K562 (cell line): ENCODE measurements around the gene TMPRSS9. TPM values are rescaled to one million over a fixed set of nuclear protein-coding genes. Genes with fewer than 3 reads are reported as not detected.
A peak's percentile ranks its signal among the peaks of the same experiment; 100 is the strongest.

Experiments
- AFF1 ChIP-seq, 2 experiments: fragments of 450-650 bp; IDR thresholded peaks; 2 replicates each; pipeline ENCODE4 v1.6.1; 2018; ENCODE audit warnings: mild to moderate bottlenecking in 2 of 2, low read depth in 1 of 2; ENCODE audit not compliant: partially characterized antibody in 2 of 2
- ARNT ChIP-seq, 2 experiments: fragments of 450-650 bp; IDR thresholded peaks; 2 replicates each; pipeline ENCODE4 v1.6.1; 2016; ENCODE audit warnings: mild to moderate bottlenecking in 1 of 2
- CHCHD3 ChIP-seq: fragments of 250-450 bp; sonication (Bioruptor Pico); IDR thresholded peaks from 2 replicates; pipeline ENCODE4 v2.1.2; 2022; ENCODE audit warnings: mild to moderate bottlenecking
- DLX4 ChIP-seq: fragments of 250-450 bp; sonication (Bioruptor Pico); IDR thresholded peaks from 2 replicates; pipeline ENCODE4 v1.6.1; 2021; ENCODE audit warnings: mild to moderate bottlenecking
- GATAD2A ChIP-seq: fragments of 450-650 bp; IDR thresholded peaks from 2 replicates; pipeline ENCODE4 v1.6.1; 2017
- HDAC3 ChIP-seq: fragments of 450-650 bp; IDR thresholded peaks from 2 replicates; pipeline ENCODE4 v1.6.1; 2018; ENCODE audit warnings: borderline replicate concordance, mild to moderate bottlenecking, moderate library complexity; ENCODE audit not compliant: partially characterized antibody
- KLF10 ChIP-seq: fragments of 250-450 bp; sonication (Bioruptor Pico); IDR thresholded peaks from 2 replicates; pipeline ENCODE4 v1.6.1; 2021; ENCODE audit warnings: matching md5 sums
- PCBP1 ChIP-seq: fragments of 200-400 bp; formaldehyde crosslinking; IDR thresholded peaks from 2 replicates; pipeline ENCODE4 v1.6.1; 2018; ENCODE audit warnings: mild to moderate bottlenecking, low read depth, low read length; ENCODE audit not compliant: poor library complexity, severe bottlenecking
- PHF21A ChIP-seq: fragments of 450-650 bp; IDR thresholded peaks from 2 replicates; pipeline ENCODE4 v1.6.1; 2017; ENCODE audit warnings: low read depth, borderline replicate concordance
- SAP30 ChIP-seq: fragments of 200-600 bp; sonication (generic); IDR thresholded peaks from 2 replicates; pipeline ENCODE4 v1.6.1; 2012; ENCODE audit warnings: borderline replicate concordance, low read depth, mild to moderate bottlenecking, moderate library complexity, low read length, control low read depth, inconsistent platforms; ENCODE audit not compliant: insufficient read depth, poor library complexity, severe bottlenecking
- STAT5A ChIP-seq: IDR thresholded peaks from 2 replicates; pipeline ENCODE4 v1.6.1; 2012; ENCODE audit warnings: low read length, inconsistent platforms, borderline replicate concordance
- TAF1 ChIP-seq: IDR thresholded peaks from 2 replicates; pipeline ENCODE4 v1.6.1; 2011; ENCODE audit warnings: mild to moderate bottlenecking, low read length, moderate library complexity; ENCODE audit not compliant: insufficient read depth, control insufficient read depth, severe bottlenecking; ENCODE audit errors: extremely low read depth
- TAF15 ChIP-seq: fragments of 200-400 bp; formaldehyde crosslinking; IDR thresholded peaks from 2 replicates; pipeline ENCODE4 v1.6.1; 2017; ENCODE audit warnings: mild to moderate bottlenecking, low read depth, low read length, moderate library complexity
- TCF3 ChIP-seq: sonication (generic); formaldehyde crosslinking; IDR thresholded peaks from 2 replicates; pipeline ENCODE4 v1.4.0; 2020; ENCODE audit warnings: mild to moderate bottlenecking, missing genetic modification reagents
- TCF7L2 ChIP-seq: fragments of 150-350 bp; IDR thresholded peaks from 2 replicates; pipeline ENCODE4 v1.6.1; 2016; ENCODE audit warnings: low read depth, mild to moderate bottlenecking, low read length, moderate library complexity
- U2AF1 ChIP-seq: fragments of 200-400 bp; formaldehyde crosslinking; optimal IDR thresholded peaks from 2 replicates; pipeline ENCODE3; 2017; ENCODE audit warnings: mild to moderate bottlenecking, low read depth, low read length, moderate library complexity
- ZNF232 ChIP-seq: sonication (generic); formaldehyde crosslinking; IDR thresholded peaks from 2 replicates; pipeline ENCODE4 v1.8.0; 2022; ENCODE audit warnings: mild to moderate bottlenecking, missing genetic modification reagents
- ZNF609 ChIP-seq: sonication (generic); formaldehyde crosslinking; IDR thresholded peaks from 2 replicates; pipeline ENCODE4 v1.8.1; 2023; ENCODE audit warnings: missing genetic modification reagents, mild to moderate bottlenecking, borderline replicate concordance
- polyA plus RNA-seq, 8 experiments: library from polyadenylated mRNA; depleted of rRNA in 4 of 8; stranded (reverse) in 5 of 8; unstranded in 3 of 8; fragments of >200 nt; fragmentation: Nextera tagmentation in 2 of 8; fragmentation: Illumina TruSeq in 1 of 8; extraction: Ambion mirVana in 2 of 8; extraction: Trizol in 1 of 8; gene quantifications; 2 replicates each; pipeline versions ENCODE4 v1.2.1 to v1.2.3, GENCODE V29; 2011 to 2014; ENCODE audit warnings: inconsistent platforms in 1 of 8, missing spikeins in 1 of 8
- total RNA-seq, 7 experiments: library from RNA; depleted of rRNA in 6 of 7; stranded (reverse); fragments of >200 nt in 6 of 7; fragmentation: Illumina TruSeq in 2 of 7; extraction: Trizol in 2 of 7; gene quantifications; 2 replicates each; pipeline versions ENCODE4 v1.2.1 to v1.2.3, GENCODE V29; 2011 to 2021; ENCODE audit warnings: low replicate concordance in 1 of 7

TMPRSS9 gene
- total and polyA plus RNA-seq, 9 of the 15 experiments (the other 6 are each of a cell fraction or from before 2014, with no cell fraction given), result 0.01 to 0.03 TPM; not detected in 7

GRCh38 chr19:2385053-2385721 is 25.1 kb downstream of the TMPRSS9 start (continued):
- TF ChIP-seq DLX4 (CRISPR knock-in tag) (no peak), ZNF232 (CRISPR knock-in tag) (no peak), AFF1 (IDR thresholded peaks at IDR 0.05; ENCODE audit: low read depth in 1 of 2, partially characterized antibody in 2 of 2) (peak; percentile 29 to 78), KLF10 (no peak), TAF1 (no peak), CHCHD3 (CRISPR knock-in tag) (no peak), TCF3 (CRISPR knock-in tag) (no peak), STAT5A (0 out of 2 replicates have a peak, but pooled peaks have one; percentile 29), GATAD2A (no peak), PCBP1 (no peak), U2AF1 (no peak), ARNT (IDR thresholded peaks at IDR 0.05) (peak in 1 of 2 experiments; percentile 58; a peak in 2 of 4 replicates), TAF15 (no peak), PHF21A (no peak), TCF7L2 (no peak), SAP30 (peak; percentile 90), HDAC3 (no peak), ZNF609 (CRISPR knock-in tag) (no peak; the same call in 1 of the 2 replicates)
